Mucosa of descending colon (tissue), 3 donors: ENCODE data around the gene OR6M1. TPM values are rescaled to one million over a fixed set of nuclear protein-coding genes. Genes with fewer than 3 reads are reported as not detected.

Source experiments
- total RNA-seq, 3 donors: library from RNA; stranded (reverse); fragmentation: NEBNext Ultra II Directional in 2 of 3; extraction: Animal tissue kit (Norgen Biotek cat#: 25700) in 2 of 3; gene quantifications; one replicate each; pipeline versions ENCODE4 v1.2.1 to v1.2.4, GENCODE V29; 2021 to 2023
- donor health status: DM: no; HTN: no; CAD: no; lungs with moderate emphysema.
- donor health status: DM: no; HTN: no; CAD: no.
- donor health status: DM: no; HTN: yes; CAD: no.

OR6M1 gene
- total RNA-seq, 3 donors from 2014 or later = not detected

Other genes starting within 250 kb of the OR6M1 start
- 1 to 10 TPM in 2 of 3 donors, under 1 TPM in 1; 0.29 to 2.6 (median 2.0) TPM for gene SCN3B, start 151.7 kb downstream of the OR6M1 start, total RNA-seq
- 10 to 100 TPM; 10.6 to 11.9 (median 11.1) TPM for gene ZNF202, start 64.7 kb downstream of the OR6M1 start, total RNA-seq
- not detected for gene OR6X1, start 51.8 kb downstream of the OR6M1 start, total RNA-seq
- not detected for gene TMEM225, start 79.3 kb upstream of the OR6M1 start, total RNA-seq
- 1 to 10 TPM in 1 of 3 donors, under 1 TPM in 1, not detected in 1; 0.87 to 1.3 TPM for gene OR8D4, start 95.8 kb upstream of the OR6M1 start, total RNA-seq
- 1 to 10 TPM in 2 of 3 donors, not detected in 1; 2.1 to 2.2 TPM for gene OR4D5, start 133.3 kb upstream of the OR6M1 start, total RNA-seq
- gene OR6T1, start 137.5 kb upstream of the OR6M1 start, total RNA-seq = not detected
- not detected for gene OR10S1, start 171.4 kb upstream of the OR6M1 start, total RNA-seq
- not detected for gene OR10G6, start 188.8 kb upstream of the OR6M1 start, total RNA-seq
- gene OR10G4, start 206.6 kb upstream of the OR6M1 start, total RNA-seq = under 1 TPM in 2 of 3 donors, not detected in 1; 0.41 to 0.55 TPM
- gene OR10G9, start 216.7 kb upstream of the OR6M1 start, total RNA-seq = under 1 TPM in 2 of 3 donors, not detected in 1; 0.46 to 0.49 TPM
- gene OR10G8, start 220.4 kb upstream of the OR6M1 start, total RNA-seq = under 1 TPM in 1 of 3 donors, not detected in 2; 0.46 TPM
- not detected for gene OR10G7, start 235.0 kb upstream of the OR6M1 start, total RNA-seq